Measurements from ENCODE around the gene STS.

The STS gene

GRCh38 chrX:7191681-7192110, 44.2 kb downstream of the STS start:
- DNase-seq: no peak

GRCh38 chrX:7192871-7193270, 45.4 kb downstream of the STS start:
- no peak for DNase-seq

GRCh38 chrX:7194606-7195005, 47.1 kb downstream of the STS start:
- DNase-seq: no peak
